ENCODE data around the gene SF3A2. TPM values are rescaled to one million over a fixed set of nuclear protein-coding genes. Genes with fewer than 3 reads are reported as not detected.

SF3A2 gene
- total RNA-seq, 1 donor from 2014 or later, result 156 TPM

DNA sequence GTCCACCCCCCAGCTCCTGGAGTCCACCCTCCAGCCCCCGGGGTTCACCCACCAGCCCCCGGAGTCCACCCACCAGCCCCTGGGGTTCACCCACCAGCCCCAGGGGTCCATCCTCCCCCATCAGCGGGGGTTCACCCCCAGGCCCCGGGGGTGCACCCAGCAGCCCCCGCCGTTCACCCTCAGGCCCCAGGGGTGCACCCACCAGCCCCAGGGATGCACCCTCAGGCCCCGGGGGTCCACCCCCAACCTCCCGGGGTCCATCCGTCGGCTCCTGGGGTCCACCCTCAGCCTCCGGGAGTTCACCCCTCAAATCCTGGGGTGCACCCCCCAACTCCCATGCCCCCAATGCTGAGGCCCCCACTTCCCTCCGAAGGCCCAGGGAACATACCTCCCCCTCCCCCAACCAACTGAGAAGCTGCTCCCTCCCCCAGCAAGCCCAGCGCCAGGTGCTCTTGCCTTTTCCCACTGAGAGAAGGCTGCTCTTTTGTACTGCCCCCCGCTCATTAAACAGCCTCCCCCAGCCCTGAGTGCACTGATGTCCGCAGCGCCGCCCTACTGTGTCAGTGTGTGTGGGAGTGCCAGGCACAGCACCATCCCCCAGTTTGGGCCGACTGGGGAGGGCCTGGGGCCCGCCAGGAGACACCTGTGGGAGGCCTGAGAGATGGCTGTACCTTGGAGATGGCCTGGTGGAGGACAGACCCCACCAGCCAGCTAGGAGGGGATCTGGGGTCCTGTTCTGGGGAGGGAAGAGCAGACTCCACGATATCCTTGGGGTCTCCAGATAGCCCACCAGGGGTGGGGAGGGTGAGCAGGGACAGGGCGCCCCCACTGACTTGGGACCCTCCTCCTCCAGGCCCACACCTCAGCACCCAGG, 11.7 kb downstream of the SF3A2 start:
- DNase-seq (ENCODE audit: low spot score, unreplicated experiment), result no peak
- H3K27ac Mint-ChIP-seq, result no peak overlapping the region
- H3K36me3 Mint-ChIP-seq (ENCODE audit: insufficient read depth), result peaks cover 5% of the 10 kb centered on the region
- H3K27me3 Mint-ChIP-seq, result no peaks in the 10 kb centered on the region
- TF ChIP-seq, protein P1, sequence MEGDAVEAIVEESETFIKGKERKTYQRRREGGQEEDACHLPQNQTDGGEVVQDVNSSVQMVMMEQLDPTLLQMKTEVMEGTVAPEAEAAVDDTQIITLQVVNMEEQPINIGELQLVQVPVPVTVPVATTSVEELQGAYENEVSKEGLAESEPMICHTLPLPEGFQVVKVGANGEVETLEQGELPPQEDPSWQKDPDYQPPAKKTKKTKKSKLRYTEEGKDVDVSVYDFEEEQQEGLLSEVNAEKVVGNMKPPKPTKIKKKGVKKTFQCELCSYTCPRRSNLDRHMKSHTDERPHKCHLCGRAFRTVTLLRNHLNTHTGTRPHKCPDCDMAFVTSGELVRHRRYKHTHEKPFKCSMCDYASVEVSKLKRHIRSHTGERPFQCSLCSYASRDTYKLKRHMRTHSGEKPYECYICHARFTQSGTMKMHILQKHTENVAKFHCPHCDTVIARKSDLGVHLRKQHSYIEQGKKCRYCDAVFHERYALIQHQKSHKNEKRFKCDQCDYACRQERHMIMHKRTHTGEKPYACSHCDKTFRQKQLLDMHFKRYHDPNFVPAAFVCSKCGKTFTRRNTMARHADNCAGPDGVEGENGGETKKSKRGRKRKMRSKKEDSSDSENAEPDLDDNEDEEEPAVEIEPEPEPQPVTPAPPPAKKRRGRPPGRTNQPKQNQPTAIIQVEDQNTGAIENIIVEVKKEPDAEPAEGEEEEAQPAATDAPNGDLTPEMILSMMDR (IDR thresholded peaks at IDR 0.05; ENCODE audit: unreplicated experiment), result no peak
- no peaks in the 10 kb centered on the region for H3K4me1 Mint-ChIP-seq (ENCODE audit: low read depth)
- no peak overlapping the region for H3K4me3 Mint-ChIP-seq (ENCODE audit: low read depth)
- H3K9me3 Mint-ChIP-seq (ENCODE audit: low read depth), result no peaks in the 10 kb centered on the region

DNA sequence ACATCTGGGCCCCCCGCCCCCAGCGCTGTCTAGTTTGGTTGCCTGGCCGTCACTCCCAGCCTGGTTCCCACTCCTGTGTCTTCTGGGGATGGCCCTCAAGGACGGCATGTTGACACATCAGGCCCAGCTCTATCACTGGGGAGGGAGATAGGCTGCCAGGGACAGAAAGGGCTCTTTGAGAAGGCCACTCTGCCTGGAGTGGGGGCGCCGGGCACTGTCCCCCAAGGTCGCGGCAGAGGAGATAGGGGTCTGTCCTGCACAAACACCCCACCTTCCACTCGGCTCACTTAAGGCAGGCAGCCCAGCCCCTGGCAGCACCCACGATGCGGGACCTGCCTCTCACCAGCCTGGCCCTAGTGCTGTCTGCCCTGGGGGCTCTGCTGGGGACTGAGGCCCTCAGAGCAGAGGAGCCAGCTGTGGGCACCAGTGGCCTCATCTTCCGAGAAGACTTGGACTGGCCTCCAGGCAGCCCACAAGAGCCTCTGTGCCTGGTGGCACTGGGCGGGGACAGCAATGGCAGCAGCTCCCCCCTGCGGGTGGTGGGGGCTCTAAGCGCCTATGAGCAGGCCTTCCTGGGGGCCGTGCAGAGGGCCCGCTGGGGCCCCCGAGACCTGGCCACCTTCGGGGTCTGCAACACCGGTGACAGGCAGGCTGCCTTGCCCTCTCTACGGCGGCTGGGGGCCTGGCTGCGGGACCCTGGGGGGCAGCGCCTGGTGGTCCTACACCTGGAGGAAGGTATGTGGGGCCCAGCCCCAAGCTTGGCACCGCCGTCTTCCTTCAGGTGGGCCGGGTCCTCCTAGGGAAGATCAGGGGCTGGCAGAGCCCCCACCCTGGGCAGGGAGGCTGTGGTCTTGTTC, 12.6 kb downstream of the SF3A2 start, which contains the start of gene AMH:
Gene AMH (plus strand): TSS at position 314 of the 857 bp plus-strand sequence. CDS start 10 bp downstream, at position 324.
- Mint-ChIP-seq H3K4me3 (ENCODE audit: low read depth) (no peak within 1 kb of the TSS), H3K27me3 (peaks cover 4% of the 10 kb centered on the region), H3K27ac (no peak within 1 kb of the TSS), H3K36me3 (ENCODE audit: insufficient read depth) (peaks cover 5% of the 10 kb centered on the region), H3K9me3 (ENCODE audit: low read depth) (no peaks in the 10 kb centered on the region), H3K4me1 (ENCODE audit: low read depth) (peaks cover 3% of the 10 kb centered on the region)
- TF ChIP-seq, protein P1 (IDR thresholded peaks at IDR 0.05; ENCODE audit: unreplicated experiment), result no peak
- DNase-seq (ENCODE audit: low spot score, unreplicated experiment), result no peak

DNA sequence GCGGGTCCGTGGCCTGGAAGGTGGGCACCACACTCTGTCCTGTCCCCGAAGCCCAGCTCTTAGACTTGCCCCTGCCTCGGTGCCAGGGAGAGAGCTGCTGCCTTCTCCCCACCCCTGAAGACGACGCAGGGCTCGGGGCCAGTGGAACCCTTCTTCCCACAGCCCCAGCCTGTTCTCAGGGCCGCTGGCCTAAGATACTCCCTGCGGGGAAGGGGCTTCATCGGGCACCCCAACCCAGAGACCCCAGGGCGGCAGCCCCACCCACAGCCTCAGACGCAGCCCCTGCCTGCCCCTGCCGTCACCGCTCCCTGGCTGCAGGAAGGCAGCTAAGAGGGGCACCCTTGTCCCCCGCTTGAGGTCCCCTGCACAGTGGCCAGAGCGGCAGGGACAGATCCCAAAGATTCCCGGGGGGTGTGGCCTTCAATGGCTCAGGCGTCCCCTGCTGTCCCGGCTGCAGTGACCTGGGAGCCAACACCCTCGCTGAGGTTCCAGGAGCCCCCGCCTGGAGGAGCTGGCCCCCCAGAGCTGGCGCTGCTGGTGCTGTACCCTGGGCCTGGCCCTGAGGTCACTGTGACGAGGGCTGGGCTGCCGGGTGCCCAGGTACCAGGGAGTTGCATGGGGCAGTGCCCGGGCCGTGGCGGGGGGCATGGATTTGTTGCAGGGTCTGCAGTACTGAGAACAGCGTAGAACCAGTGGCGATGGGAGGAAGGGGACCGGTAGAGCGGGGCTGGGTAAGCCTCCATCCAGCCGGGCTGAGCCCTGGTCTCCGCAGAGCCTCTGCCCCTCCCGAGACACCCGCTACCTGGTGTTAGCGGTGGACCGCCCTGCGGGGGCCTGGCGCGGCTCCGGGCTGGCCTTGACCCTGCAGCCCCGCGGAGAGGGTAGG, 13.5 kb downstream of the SF3A2 start:
- Mint-ChIP-seq H3K27ac (no peak overlapping the region), H3K27me3 (peaks cover 4% of the 10 kb centered on the region), H3K4me3 (ENCODE audit: low read depth) (no peak overlapping the region), H3K9me3 (ENCODE audit: low read depth) (no peaks in the 10 kb centered on the region), H3K36me3 (ENCODE audit: insufficient read depth) (peaks cover 3% of the 10 kb centered on the region), H3K4me1 (ENCODE audit: low read depth) (peaks cover 3% of the 10 kb centered on the region)
- no peak for DNase-seq (ENCODE audit: low spot score, unreplicated experiment)
- TF ChIP-seq, protein P1 (IDR thresholded peaks at IDR 0.05; ENCODE audit: unreplicated experiment), result no peak

DNA sequence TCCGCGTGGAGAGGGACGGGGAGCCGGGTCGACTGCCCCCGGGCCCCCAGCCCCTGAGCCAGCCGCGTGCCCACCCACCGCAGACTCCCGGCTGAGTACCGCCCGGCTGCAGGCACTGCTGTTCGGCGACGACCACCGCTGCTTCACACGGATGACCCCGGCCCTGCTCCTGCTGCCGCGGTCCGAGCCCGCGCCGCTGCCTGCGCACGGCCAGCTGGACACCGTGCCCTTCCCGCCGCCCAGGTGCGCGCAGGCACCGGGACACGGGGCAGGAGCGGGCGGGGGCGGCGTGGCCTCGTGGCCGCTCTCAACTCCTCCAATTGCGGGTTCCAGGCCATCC, 14.1 kb downstream of the SF3A2 start:
- TF ChIP-seq, protein P1 (IDR thresholded peaks at IDR 0.05; ENCODE audit: unreplicated experiment), result no peak
- no peak for DNase-seq (ENCODE audit: low spot score, unreplicated experiment)
- Mint-ChIP-seq H3K4me1 (ENCODE audit: low read depth) (peaks cover 3% of the 10 kb centered on the region), H3K9me3 (ENCODE audit: low read depth) (no peaks in the 10 kb centered on the region), H3K4me3 (ENCODE audit: low read depth) (no peak overlapping the region), H3K27ac (no peak overlapping the region), H3K27me3 (peaks cover 4% of the 10 kb centered on the region), H3K36me3 (ENCODE audit: insufficient read depth) (peaks cover 2% of the 10 kb centered on the region)
